K562 (cell line): ENCODE data around the gene SEPTIN2. TPM values are rescaled to one million over a fixed set of nuclear protein-coding genes. Genes with fewer than 3 reads are reported as not detected.

Experiments
- ATAC-seq: fragments of 200-7000 bp; cut with Tn5 transposase; 3 replicates; pipeline ENCODE4 v1.9.1; 2020; ENCODE audit warnings: moderate library complexity
- BruUV-seq: library from RNA; stranded (reverse); fragments of 400-500 nt; replicated peaks from 2 replicates; lab custom pipeline; 2021; lab: Mats Ljungman, UMichigan
- CTCF ChIA-PET: fragments of 300-600 bp; formaldehyde crosslinking; extraction: SDS; loops from one replicate; lab custom pipeline; 2021; ENCODE audit warnings: low intra/inter-chr PET ratio; lab: Yijun Ruan, JAX
- POLR2A ChIA-PET: fragments of 300-600, 350-650 bp; sonication (Branson Sonifier 250); formaldehyde crosslinking; extraction: SDS; loops from one replicate; lab custom pipeline; 2021; ENCODE audit warnings: antibody characterized with exemption, inconsistent platforms; lab: Yijun Ruan, JAX
- DNase-seq, 4 experiments: peaks; one replicate each; pipeline versions ENCODE4 v3.0.0 to v3.0.0-alpha.2; 2011 to 2018; ENCODE audit warnings: low spot score in 3 of 4, mixed read lengths in 3 of 4; ENCODE audit errors: extremely low read depth in 1 of 4
- FAIRE-seq: peaks from 2 replicates; lab custom pipeline; 2011; peaks lifted over from hg19 to GRCh38; lab: Jason Lieb, UNC
- H2AFZ ChIP-seq: 2 replicates; pipeline ENCODE4 v1.6.0; 2011; ENCODE audit warnings: low read depth, low read length, control low read depth, inconsistent platforms
- H3K27ac ChIP-seq: fragments of 200-600 bp; 3 replicates; pipeline ENCODE4 v1.8.0; 2011; ENCODE audit warnings: low read depth, mild to moderate bottlenecking, control low read depth, inconsistent platforms, low read length, moderate library complexity, mixed read lengths; ENCODE audit errors: extremely low read depth
- H3K27me3 ChIP-seq, 2 experiments: fragments of 300-600 bp in 1 of 2; 2 replicates in 1 of 2; 3 replicates in 1 of 2; pipeline versions ENCODE4 v1.6.0 to v1.8.0; 2011; ENCODE audit warnings: inconsistent platforms in 2 of 2, low read length in 2 of 2, mild to moderate bottlenecking in 1 of 2, mixed read lengths in 1 of 2, moderate library complexity in 1 of 2; ENCODE audit not compliant: control insufficient read depth in 2 of 2, insufficient read depth in 2 of 2
- H3K36me3 ChIP-seq: fragments of 300-600 bp; 3 replicates; pipeline ENCODE4 v1.8.0; 2011; ENCODE audit warnings: mild to moderate bottlenecking, low read length, inconsistent platforms; ENCODE audit not compliant: control insufficient read depth, insufficient read depth
- H3K4me1 ChIP-seq, 2 experiments: fragments of 200-600 bp in 1 of 2; replicated peaks in 1 of 2; 2 replicates in 1 of 2; 3 replicates in 1 of 2; pipeline versions ENCODE4 v1.5.1 to v1.8.0; 2011; ENCODE audit warnings: inconsistent platforms in 2 of 2, low read length in 2 of 2, mild to moderate bottlenecking in 1 of 2, mixed read lengths in 1 of 2, moderate library complexity in 1 of 2; ENCODE audit not compliant: control insufficient read depth in 2 of 2, insufficient read depth in 2 of 2
- H3K4me2 ChIP-seq: 2 replicates; pipeline ENCODE4 v1.6.1; 2011; ENCODE audit warnings: low read length, control low read depth, inconsistent platforms, mixed read lengths; ENCODE audit not compliant: insufficient read depth
- H3K4me3 ChIP-seq: fragments of 200-600 bp; sonication (generic), shearing (Covaris generic); 2 replicates; pipeline ENCODE4 v1.5.1; 2016; ENCODE audit warnings: control low read depth, inconsistent platforms
- H3K79me2 ChIP-seq: fragments of 200-600 bp; 3 replicates; pipeline ENCODE4 v1.8.0; 2011; ENCODE audit warnings: low read length, inconsistent platforms; ENCODE audit not compliant: control insufficient read depth, insufficient read depth
- H3K9ac ChIP-seq, 2 experiments: 2 replicates each; pipeline versions ENCODE4 v1.6.0 to v1.6.1; 2011; ENCODE audit warnings: low read depth in 2 of 2, low read length in 2 of 2, control low read depth in 1 of 2, inconsistent platforms in 1 of 2, mild to moderate bottlenecking in 1 of 2, mixed read lengths in 1 of 2; ENCODE audit not compliant: insufficient read depth in 1 of 2
- H3K9me1 ChIP-seq: one replicate; pipeline ENCODE4 v1.6.0; 2011; ENCODE audit warnings: inconsistent platforms, mild to moderate bottlenecking, low read length, moderate library complexity; ENCODE audit not compliant: control insufficient read depth, insufficient read depth
- H3K9me3 ChIP-seq: replicated peaks from 2 replicates; pipeline ENCODE4 v1.5.1; 2011; ENCODE audit warnings: low read depth, low read length, inconsistent platforms; ENCODE audit not compliant: control insufficient read depth, insufficient read depth
- H4K20me1 ChIP-seq: replicated peaks from 2 replicates; pipeline ENCODE4 v1.6.1; 2011; ENCODE audit warnings: low read length, inconsistent platforms, mixed read lengths; ENCODE audit not compliant: control insufficient read depth, insufficient read depth
- ESRRA ChIP-seq: fragments of 450-650 bp; IDR thresholded peaks from 2 replicates; pipeline ENCODE4 v1.6.1; 2014; ENCODE audit warnings: low read depth, mild to moderate bottlenecking, moderate library complexity, borderline replicate concordance
- HMG20A ChIP-seq: fragments of 450-650 bp; formaldehyde crosslinking; conservative IDR thresholded peaks from 2 replicates; pipeline ENCODE4 v1.4.0; 2020; ENCODE audit warnings: mild to moderate bottlenecking, mixed read lengths
- ILF3 ChIP-seq: fragments of 450-650 bp; IDR thresholded peaks from 2 replicates; pipeline ENCODE4 v1.6.1; 2018; ENCODE audit warnings: antibody characterized with exemption, mild to moderate bottlenecking, moderate library complexity, borderline replicate concordance
- MTF1 ChIP-seq: fragments of 250-450 bp; sonication (Bioruptor Pico); IDR thresholded peaks from 2 replicates; pipeline ENCODE4 v1.9.0; 2021; ENCODE audit warnings: moderate library complexity, mild to moderate bottlenecking, inconsistent platforms, borderline replicate concordance
- SNIP1 ChIP-seq: fragments of 450-650 bp; IDR thresholded peaks from 2 replicates; pipeline ENCODE4 v1.7.1; 2017; ENCODE audit warnings: low read depth, mild to moderate bottlenecking
- TAL1 ChIP-seq: fragments of 450-650 bp; IDR thresholded peaks from 2 replicates; pipeline ENCODE4 v1.6.1; 2016; ENCODE audit warnings: mild to moderate bottlenecking
- ZBTB17 ChIP-seq: fragments of 450-650 bp; formaldehyde crosslinking; IDR thresholded peaks from 2 replicates; pipeline ENCODE4 v1.4.0; 2020; ENCODE audit warnings: mild to moderate bottlenecking
- ZNF174 ChIP-seq: fragments of 250-450 bp; sonication (Bioruptor Pico); IDR thresholded peaks from 2 replicates; pipeline ENCODE4 v1.4.0; 2020; ENCODE audit warnings: mild to moderate bottlenecking
- ZNF436 ChIP-seq: fragments of 250-450, 450-650 bp; sonication (Bioruptor Pico); formaldehyde crosslinking; IDR thresholded peaks from 2 replicates; pipeline ENCODE4 v1.7.0; 2020; ENCODE audit warnings: mild to moderate bottlenecking
- ZNF57 ChIP-seq: fragments of 450-650 bp; formaldehyde crosslinking; IDR thresholded peaks from 2 replicates; pipeline ENCODE4 v1.4.0; 2020; ENCODE audit warnings: mild to moderate bottlenecking, moderate library complexity
- ZNF696 ChIP-seq: fragments of 250-450 bp; sonication (Bioruptor Pico); conservative IDR thresholded peaks from 2 replicates; pipeline ENCODE4 v1.4.0; 2020; ENCODE audit warnings: mild to moderate bottlenecking, moderate library complexity
- ZNF717 ChIP-seq: fragments of 250-450 bp; sonication (Bioruptor Pico); IDR thresholded peaks from 2 replicates; pipeline ENCODE4 v1.5.0; 2021
- WGBS: fragments of 100-300 bp; shearing (Covaris generic); methylation state at CpG from one replicate; pipeline ENCODE4 v1.1.6; 2016; ENCODE audit warnings: low coverage, mixed read lengths; ENCODE audit not compliant: insufficient coverage; ENCODE audit errors: missing lambda C conversion rate; 5-methylcytosine and 5-hydroxymethylcytosine counted together
- in situ Hi-C: fragments of 300-500 bp; cut with MboI; formaldehyde crosslinking; loops from 4 replicates; pipeline ENCODE4 v1.15.0; 2018; ENCODE audit warnings: inconsistent platforms, mixed read lengths
- intact Hi-C: fragments of 100-400 bp; cut with micrococcal nuclease; formaldehyde crosslinking; loops from 2 replicates; pipeline ENCODE4 v1.14.2; 2022
- polyA plus RNA-seq, 8 experiments: library from polyadenylated mRNA; depleted of rRNA in 4 of 8; stranded (reverse) in 5 of 8; unstranded in 3 of 8; fragments of >200 nt; fragmentation: Nextera tagmentation in 2 of 8; fragmentation: Illumina TruSeq in 1 of 8; extraction: Ambion mirVana in 2 of 8; extraction: Trizol in 1 of 8; gene quantifications; 2 replicates each; pipeline versions ENCODE4 v1.2.1 to v1.2.3, GENCODE V29; 2011 to 2014; ENCODE audit warnings: inconsistent platforms in 1 of 8, missing spikeins in 1 of 8
- total RNA-seq, 7 experiments: library from RNA; depleted of rRNA in 6 of 7; stranded (reverse); fragments of >200 nt in 6 of 7; fragmentation: Illumina TruSeq in 2 of 7; extraction: Trizol in 2 of 7; gene quantifications; 2 replicates each; pipeline versions ENCODE4 v1.2.1 to v1.2.3, GENCODE V29; 2011 to 2021; ENCODE audit warnings: low replicate concordance in 1 of 7
- TF ChIP-seq, protein P1 (sequence below): sonication (generic); formaldehyde crosslinking; IDR thresholded peaks from 2 replicates; pipeline ENCODE4 v1.8.1; 2023; ENCODE audit warnings: mild to moderate bottlenecking, missing genetic modification reagents
- TF ChIP-seq, protein P2 (sequence below): sonication (generic); formaldehyde crosslinking; IDR thresholded peaks from 2 replicates; pipeline ENCODE4 v1.8.1; 2022; ENCODE audit warnings: missing genetic modification reagents
- TF ChIP-seq, protein P3 (sequence below), 2 experiments: IDR thresholded peaks; 2 replicates each; pipeline ENCODE4 v1.6.1; 2011; ENCODE audit warnings: borderline replicate concordance in 1 of 2, control low read depth in 1 of 2, low read depth in 1 of 2, low read length in 1 of 2, mild to moderate bottlenecking in 1 of 2, mixed read lengths in 1 of 2, moderate library complexity in 1 of 2; ENCODE audit not compliant: insufficient read depth in 1 of 2, insufficient read length in 1 of 2, poor library complexity in 1 of 2, severe bottlenecking in 1 of 2; ENCODE audit errors: extremely low read depth in 1 of 2

Gene SEPTIN2
- total and polyA plus RNA-seq, 9 of the 15 experiments (the other 6 are each of a cell fraction or from before 2014, with no cell fraction given) = 121 to 367 (median 166) TPM

DNA sequence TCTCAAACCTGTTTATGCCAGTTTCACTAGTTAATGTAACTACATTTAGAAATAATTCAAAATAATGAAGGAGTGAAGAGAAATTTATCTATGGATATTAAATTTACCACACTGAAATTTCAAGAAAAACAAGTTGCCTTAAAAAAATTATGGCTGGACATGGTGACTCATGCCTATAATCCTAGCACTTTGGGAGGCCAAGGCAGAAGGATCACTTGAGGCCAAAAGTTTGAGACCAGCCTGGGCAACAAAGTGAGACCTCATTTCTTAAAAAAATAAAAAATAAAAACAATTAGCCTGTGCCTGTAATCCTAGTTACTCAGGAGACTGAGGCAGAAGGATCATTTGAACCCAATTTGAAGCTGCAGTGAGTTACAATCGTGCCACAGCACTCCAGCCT, 30.1 kb upstream of the SEPTIN2 start:
- no peak overlapping the region for H3K4me3 ChIP-seq
- TF ChIP-seq, protein P1, sequence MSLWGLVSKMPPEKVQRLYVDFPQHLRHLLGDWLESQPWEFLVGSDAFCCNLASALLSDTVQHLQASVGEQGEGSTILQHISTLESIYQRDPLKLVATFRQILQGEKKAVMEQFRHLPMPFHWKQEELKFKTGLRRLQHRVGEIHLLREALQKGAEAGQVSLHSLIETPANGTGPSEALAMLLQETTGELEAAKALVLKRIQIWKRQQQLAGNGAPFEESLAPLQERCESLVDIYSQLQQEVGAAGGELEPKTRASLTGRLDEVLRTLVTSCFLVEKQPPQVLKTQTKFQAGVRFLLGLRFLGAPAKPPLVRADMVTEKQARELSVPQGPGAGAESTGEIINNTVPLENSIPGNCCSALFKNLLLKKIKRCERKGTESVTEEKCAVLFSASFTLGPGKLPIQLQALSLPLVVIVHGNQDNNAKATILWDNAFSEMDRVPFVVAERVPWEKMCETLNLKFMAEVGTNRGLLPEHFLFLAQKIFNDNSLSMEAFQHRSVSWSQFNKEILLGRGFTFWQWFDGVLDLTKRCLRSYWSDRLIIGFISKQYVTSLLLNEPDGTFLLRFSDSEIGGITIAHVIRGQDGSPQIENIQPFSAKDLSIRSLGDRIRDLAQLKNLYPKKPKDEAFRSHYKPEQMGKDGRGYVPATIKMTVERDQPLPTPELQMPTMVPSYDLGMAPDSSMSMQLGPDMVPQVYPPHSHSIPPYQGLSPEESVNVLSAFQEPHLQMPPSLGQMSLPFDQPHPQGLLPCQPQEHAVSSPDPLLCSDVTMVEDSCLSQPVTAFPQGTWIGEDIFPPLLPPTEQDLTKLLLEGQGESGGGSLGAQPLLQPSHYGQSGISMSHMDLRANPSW (CRISPR knock-in tag) = no peak
- TF ChIP-seq ZNF696 (CRISPR knock-in tag) (no peak), ZNF174 (no peak), MTF1 (CRISPR knock-in tag) (no peak), ZNF436 (no peak), SNIP1 (no peak), ZNF57 (CRISPR knock-in tag) (no peak), ILF3 (no peak), TAL1 (no peak), ZBTB17 (CRISPR knock-in tag) (no peak), ZNF717 (CRISPR knock-in tag) (no peak), ESRRA (no peak), HMG20A (CRISPR knock-in tag) (no peak)
- TF ChIP-seq, protein P2, sequence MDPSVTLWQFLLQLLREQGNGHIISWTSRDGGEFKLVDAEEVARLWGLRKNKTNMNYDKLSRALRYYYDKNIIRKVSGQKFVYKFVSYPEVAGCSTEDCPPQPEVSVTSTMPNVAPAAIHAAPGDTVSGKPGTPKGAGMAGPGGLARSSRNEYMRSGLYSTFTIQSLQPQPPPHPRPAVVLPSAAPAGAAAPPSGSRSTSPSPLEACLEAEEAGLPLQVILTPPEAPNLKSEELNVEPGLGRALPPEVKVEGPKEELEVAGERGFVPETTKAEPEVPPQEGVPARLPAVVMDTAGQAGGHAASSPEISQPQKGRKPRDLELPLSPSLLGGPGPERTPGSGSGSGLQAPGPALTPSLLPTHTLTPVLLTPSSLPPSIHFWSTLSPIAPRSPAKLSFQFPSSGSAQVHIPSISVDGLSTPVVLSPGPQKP (CRISPR knock-in tag) = no peak
- TF ChIP-seq, protein P3, sequence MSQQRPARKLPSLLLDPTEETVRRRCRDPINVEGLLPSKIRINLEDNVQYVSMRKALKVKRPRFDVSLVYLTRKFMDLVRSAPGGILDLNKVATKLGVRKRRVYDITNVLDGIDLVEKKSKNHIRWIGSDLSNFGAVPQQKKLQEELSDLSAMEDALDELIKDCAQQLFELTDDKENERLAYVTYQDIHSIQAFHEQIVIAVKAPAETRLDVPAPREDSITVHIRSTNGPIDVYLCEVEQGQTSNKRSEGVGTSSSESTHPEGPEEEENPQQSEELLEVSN (IDR thresholded peaks at IDR 0.05; ENCODE audit: borderline replicate concordance in 1 of 2, extremely low read depth in 1 of 2, insufficient read depth in 1 of 2, insufficient read length in 1 of 2, low read depth in 1 of 2, low read length in 1 of 2, poor library complexity in 1 of 2, severe bottlenecking in 1 of 2) = no peak
- TF ChIP-seq, all 486 proteins: peak for 0
- CTCF ChIA-PET = no interaction called here
- in situ Hi-C loops = no loop called here
- no peak overlapping the region for H2AFZ ChIP-seq
- no peaks in the 10 kb centered on the region for H3K27me3 ChIP-seq
- no peak for FAIRE-seq
- H3K36me3 ChIP-seq = peaks cover 29% of the 10 kb centered on the region; the same call in 1 of the 3 replicates
- ATAC-seq = no peak
- intact Hi-C loops = no loop called here
- no TSS peak for BruUV-seq
- H4K20me1 ChIP-seq = peaks cover 9% of the 10 kb centered on the region; the same call in 1 of the 2 replicates
- H3K9me1 ChIP-seq = no peaks in the 10 kb centered on the region
- H3K4me2 ChIP-seq = no peak overlapping the region
- H3K27ac ChIP-seq = no peak overlapping the region
- no peak overlapping the region for H3K9ac ChIP-seq
- no peaks in the 10 kb centered on the region for H3K9me3 ChIP-seq
- H3K4me1 ChIP-seq = peaks cover 0 to 13% of the 10 kb centered on the region in 2 experiments; a peak in 2 of 5 replicates
- peaks cover 80% of the 10 kb centered on the region for H3K79me2 ChIP-seq
- POLR2A ChIA-PET = no interaction called here
- 100% methylated on average over 1 of the region's 1 CpG for WGBS
- DNase-seq = no peak
